H9 (cell line): Measurements from ENCODE around the gene SLMAP. TPM values are rescaled to one million over a fixed set of nuclear protein-coding genes. Genes with fewer than 3 reads are reported as not detected.

Source experiments
- DNase-seq: peaks from one replicate; pipeline ENCODE4 v3.0.0-alpha.2; 2017
- H2AFZ ChIP-seq: one replicate; pipeline ENCODE4 v1.6.1; 2013; ENCODE audit warnings: mild to moderate bottlenecking, low read length, control low read depth, moderate library complexity
- H2AK5ac ChIP-seq: 2 replicates; pipeline ENCODE4 v1.6.1; 2013; ENCODE audit warnings: low read length, control low read depth, mixed read lengths; ENCODE audit not compliant: insufficient read length
- H2BK120ac ChIP-seq: one replicate; pipeline ENCODE4 v1.6.1; 2013; ENCODE audit warnings: low read depth, mild to moderate bottlenecking, low read length, control low read depth, inconsistent platforms; ENCODE audit not compliant: poor library complexity, severe bottlenecking
- H2BK12ac ChIP-seq: 2 replicates; pipeline ENCODE4 v1.6.1; 2013; ENCODE audit warnings: low read length, control low read depth, mixed read lengths, low read depth; ENCODE audit not compliant: insufficient read length
- H2BK15ac ChIP-seq: 2 replicates; pipeline ENCODE4 v1.6.1; 2013; ENCODE audit warnings: low read depth, low read length, control low read depth
- H2BK20ac ChIP-seq: one replicate; pipeline ENCODE4 v1.6.1; 2013; ENCODE audit warnings: low read depth, mild to moderate bottlenecking, low read length, control low read depth, inconsistent platforms; ENCODE audit not compliant: poor library complexity, severe bottlenecking
- H2BK5ac ChIP-seq: 2 replicates; pipeline ENCODE4 v1.6.1; 2013; ENCODE audit warnings: low read length, control low read depth, mixed read lengths; ENCODE audit not compliant: insufficient read length
- H3K14ac ChIP-seq: 2 replicates; pipeline ENCODE4 v1.6.1; 2013; ENCODE audit warnings: low read length, control low read depth; ENCODE audit not compliant: insufficient read depth
- H3K18ac ChIP-seq: 2 replicates; pipeline ENCODE4 v1.6.1; 2013; ENCODE audit warnings: low read depth, mild to moderate bottlenecking, mixed read lengths, low read length, control low read depth; ENCODE audit not compliant: insufficient read length
- H3K23ac ChIP-seq: 2 replicates; pipeline ENCODE4 v1.6.1; 2013; ENCODE audit warnings: low read length, control low read depth, mixed read lengths, low read depth; ENCODE audit not compliant: insufficient read length
- H3K23me2 ChIP-seq: 2 replicates; pipeline ENCODE4 v1.6.1; 2013; ENCODE audit warnings: low read depth, mild to moderate bottlenecking, mixed read lengths, low read length, control low read depth; ENCODE audit not compliant: insufficient read length, poor library complexity, severe bottlenecking
- H3K27ac ChIP-seq: 2 replicates; pipeline ENCODE4 v1.5.1; 2013; ENCODE audit warnings: low read length, control low read depth, mixed read lengths, low read depth; ENCODE audit not compliant: insufficient read length
- H3K27me3 ChIP-seq: 2 replicates; pipeline ENCODE4 v1.6.1; 2013; ENCODE audit warnings: low read length, control low read depth, inconsistent platforms; ENCODE audit not compliant: insufficient read depth
- H3K4ac ChIP-seq: 2 replicates; pipeline ENCODE4 v1.6.1; 2013; ENCODE audit warnings: low read depth, mild to moderate bottlenecking, control low read depth, inconsistent platforms, low read length, moderate library complexity
- H3K4me1 ChIP-seq: 2 replicates; pipeline ENCODE4 v1.6.1; 2013; ENCODE audit warnings: low read length, control low read depth, inconsistent platforms; ENCODE audit not compliant: insufficient read depth
- H3K4me2 ChIP-seq: 2 replicates; pipeline ENCODE4 v1.6.1; 2013; ENCODE audit warnings: low read length, control low read depth, mixed read lengths; ENCODE audit not compliant: insufficient read length, insufficient read depth
- H3K56ac ChIP-seq: 2 replicates; pipeline ENCODE4 v1.6.1; 2013; ENCODE audit warnings: low read depth, mild to moderate bottlenecking, mixed read lengths, low read length, control low read depth; ENCODE audit not compliant: insufficient read length
- H3K79me1 ChIP-seq: 2 replicates; pipeline ENCODE4 v1.6.1; 2013; ENCODE audit warnings: low read depth, mild to moderate bottlenecking, moderate library complexity, low read length, control low read depth, inconsistent platforms; ENCODE audit not compliant: insufficient read depth, poor library complexity, severe bottlenecking
- H3K79me2 ChIP-seq: 2 replicates; pipeline ENCODE4 v1.6.1; 2013; ENCODE audit warnings: low read length, control low read depth, inconsistent platforms; ENCODE audit not compliant: insufficient read depth
- H3K9ac ChIP-seq: 2 replicates; pipeline ENCODE4 v1.6.1; 2013; ENCODE audit warnings: low read length, control low read depth, mixed read lengths; ENCODE audit not compliant: insufficient read length; ENCODE audit errors: extremely low read depth
- H3K9me3 ChIP-seq: one replicate; pipeline ENCODE4 v1.6.1; 2013; ENCODE audit warnings: low read depth, low read length, inconsistent platforms; ENCODE audit not compliant: control insufficient read depth
- H3T11ph ChIP-seq: one replicate; pipeline ENCODE4 v1.6.1; 2013; ENCODE audit warnings: mild to moderate bottlenecking, low read length, control low read depth, inconsistent platforms
- H4K20me1 ChIP-seq: one replicate; pipeline ENCODE4 v1.6.1; 2013; ENCODE audit not compliant: control insufficient read depth, insufficient read length, insufficient read depth
- H4K5ac ChIP-seq: 2 replicates; pipeline ENCODE4 v1.6.1; 2013; ENCODE audit warnings: low read depth, mild to moderate bottlenecking, mixed read lengths, low read length, control low read depth; ENCODE audit not compliant: insufficient read length
- H4K8ac ChIP-seq: replicated peaks from 2 replicates; pipeline ENCODE4 v1.6.1; 2013; ENCODE audit warnings: low read length, control low read depth, mixed read lengths, low read depth; ENCODE audit not compliant: insufficient read length
- H4K91ac ChIP-seq: 2 replicates; pipeline ENCODE4 v1.6.1; 2013; ENCODE audit warnings: low read depth, mild to moderate bottlenecking, moderate library complexity, mixed read lengths, low read length, control low read depth; ENCODE audit not compliant: insufficient read length
- H3K27ac Mint-ChIP-seq, 3 experiments: 2 replicates in 2 of 3; 3 replicates in 1 of 3; pipeline ENCODE4 v1.8.0; 2020 to 2021; ENCODE audit warnings: mixed read lengths in 3 of 3, mild to moderate bottlenecking in 1 of 3, moderate library complexity in 1 of 3
- H3K27me3 Mint-ChIP-seq: 2 replicates; pipeline ENCODE4 v1.8.0; 2021; ENCODE audit warnings: low read depth, mild to moderate bottlenecking, moderate library complexity, mixed read lengths
- H3K36me3 Mint-ChIP-seq, 3 experiments: 2 replicates in 2 of 3; 3 replicates in 1 of 3; pipeline ENCODE4 v1.8.0; 2020 to 2021; ENCODE audit warnings: low read depth in 3 of 3, mixed read lengths in 3 of 3; ENCODE audit not compliant: insufficient read depth in 1 of 3
- H3K4me1 Mint-ChIP-seq, 2 experiments: 2 replicates each; pipeline ENCODE4 v1.8.0; 2020; ENCODE audit warnings: mixed read lengths in 2 of 2
- H3K4me3 Mint-ChIP-seq, 2 experiments: 2 replicates in 1 of 2; 3 replicates in 1 of 2; pipeline ENCODE4 v1.8.0; 2020 to 2021; ENCODE audit warnings: mild to moderate bottlenecking in 2 of 2, mixed read lengths in 2 of 2, moderate library complexity in 1 of 2
- H3K9me3 Mint-ChIP-seq, 2 experiments: 2 replicates in 1 of 2; 3 replicates in 1 of 2; pipeline ENCODE4 v1.8.0; 2020; ENCODE audit warnings: mild to moderate bottlenecking in 2 of 2, mixed read lengths in 2 of 2, moderate library complexity in 1 of 2
- CTCF ChIP-seq: fragments of 200-600 bp; sonication (generic); conservative IDR thresholded peaks from 3 replicates; pipeline ENCODE4 v1.8.0; 2021; ENCODE audit warnings: antibody characterized with exemption, mild to moderate bottlenecking
- WGBS: extraction: QIAGEN DNeasy Blood & Tissue Kit; methylation state at CpG from one replicate; pipeline ENCODE4 v1.1.7; 2013; ENCODE audit warnings: missing lambda C conversion rate, low lambda C conversion rate, mixed read lengths; ENCODE audit not compliant: insufficient read length; ENCODE audit errors: extremely low coverage; 5-methylcytosine and 5-hydroxymethylcytosine counted together
- total RNA-seq: library from RNA; stranded (reverse); gene quantifications from 2 replicates; pipeline ENCODE4 v1.2.1, GENCODE V29; 2021

The SLMAP gene
- total RNA-seq, 1 experiment from 2014 or later, result 65.1 TPM

GRCh38 chr3:57783186-57784088 is 27.3 kb downstream of the SLMAP start:
- Histone ChIP-seq H3K9me3 (no peaks in the 10 kb centered on the region), H2AK5ac (no peak overlapping the region), H4K20me1 (no peaks in the 10 kb centered on the region), H3K23me2 (no peaks in the 10 kb centered on the region), H4K91ac (no peak overlapping the region), H3K27me3 (no peaks in the 10 kb centered on the region), H3K56ac (no peak overlapping the region), H3K9ac (no peak overlapping the region), H3K23ac (no peak overlapping the region), H4K8ac (no peak overlapping the region), H3K4me2 (no peak overlapping the region), H3K14ac (no peak overlapping the region), H3K18ac (no peak overlapping the region), H2BK12ac (no peak overlapping the region), H3K79me1 (peaks cover 8% of the 10 kb centered on the region), H2BK5ac (no peak overlapping the region), H4K5ac (no peak overlapping the region), H2AFZ (no peak overlapping the region), H3K79me2 (peaks cover 6% of the 10 kb centered on the region; the same call in 1 of the 2 replicates), H2BK20ac (no peak overlapping the region), H3K4me1 (no peaks in the 10 kb centered on the region), H3T11ph (no peak overlapping the region), H2BK15ac (no peak overlapping the region), H2BK120ac (no peak overlapping the region), H3K27ac (no peak overlapping the region), H3K4ac (no peak overlapping the region)
- no peaks in the 10 kb centered on the region for H3K9me3 Mint-ChIP-seq
- TF ChIP-seq CTCF, result no peak
- no peak overlapping the region for H3K27ac Mint-ChIP-seq
- no peak for DNase-seq
- no peak overlapping the region for H3K4me3 Mint-ChIP-seq
- peaks cover 6 to 7% of the 10 kb centered on the region in 2 experiments; a peak in 2 of 4 replicates for H3K4me1 Mint-ChIP-seq
- no peaks in the 10 kb centered on the region for H3K27me3 Mint-ChIP-seq
- no peaks in the 10 kb centered on the region; a peak in 1 of 7 replicates for H3K36me3 Mint-ChIP-seq
- no CpG with 5 or more reads among the region's 6 CpGs for WGBS
